ENCODE measurements around the gene THOC6.
"Not testable (repeated sequence)": the region's sequence is repeated elsewhere in the genome, so short reads cannot be mapped to it uniquely, and the experiment has no call there.

DNA sequence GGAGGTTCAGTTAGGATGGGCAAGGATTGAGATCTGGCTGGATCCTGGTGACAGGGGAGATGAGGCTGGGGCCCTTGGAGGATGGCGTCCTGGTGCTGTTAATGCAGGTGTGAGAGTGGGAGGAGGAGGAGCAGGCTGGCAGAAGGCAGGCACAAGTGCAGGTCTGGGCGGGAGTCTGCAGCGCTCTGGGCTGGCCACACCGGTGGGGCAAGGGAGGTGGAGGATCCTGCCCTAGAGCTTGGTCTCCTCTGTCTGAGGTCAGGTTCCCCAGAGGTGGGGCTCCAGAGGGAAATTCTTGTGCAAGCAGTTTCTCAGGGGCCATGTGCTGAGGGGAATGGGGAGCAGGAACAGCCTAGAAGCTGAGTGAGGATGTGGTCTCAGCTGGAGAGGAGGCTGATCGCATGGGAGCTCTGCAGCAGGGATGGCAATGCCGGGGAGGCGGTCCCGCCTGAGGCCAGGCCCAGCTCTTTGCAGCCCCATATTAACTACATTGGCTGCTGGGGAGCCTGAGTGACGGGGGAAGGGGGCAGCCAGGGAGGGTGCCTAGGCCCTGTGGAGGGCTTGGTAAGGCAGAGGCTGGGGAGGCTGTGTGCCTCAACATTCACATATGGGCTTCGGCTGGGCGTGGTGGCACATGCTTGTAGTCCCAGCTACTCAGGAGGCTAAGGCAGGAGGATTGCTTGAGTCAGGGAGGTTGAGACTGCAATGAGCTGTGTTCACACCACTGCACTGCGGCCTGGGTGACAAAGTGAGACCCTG, 28.9 kb downstream of the THOC6 start:
- TF ChIP-seq, protein P1, sequence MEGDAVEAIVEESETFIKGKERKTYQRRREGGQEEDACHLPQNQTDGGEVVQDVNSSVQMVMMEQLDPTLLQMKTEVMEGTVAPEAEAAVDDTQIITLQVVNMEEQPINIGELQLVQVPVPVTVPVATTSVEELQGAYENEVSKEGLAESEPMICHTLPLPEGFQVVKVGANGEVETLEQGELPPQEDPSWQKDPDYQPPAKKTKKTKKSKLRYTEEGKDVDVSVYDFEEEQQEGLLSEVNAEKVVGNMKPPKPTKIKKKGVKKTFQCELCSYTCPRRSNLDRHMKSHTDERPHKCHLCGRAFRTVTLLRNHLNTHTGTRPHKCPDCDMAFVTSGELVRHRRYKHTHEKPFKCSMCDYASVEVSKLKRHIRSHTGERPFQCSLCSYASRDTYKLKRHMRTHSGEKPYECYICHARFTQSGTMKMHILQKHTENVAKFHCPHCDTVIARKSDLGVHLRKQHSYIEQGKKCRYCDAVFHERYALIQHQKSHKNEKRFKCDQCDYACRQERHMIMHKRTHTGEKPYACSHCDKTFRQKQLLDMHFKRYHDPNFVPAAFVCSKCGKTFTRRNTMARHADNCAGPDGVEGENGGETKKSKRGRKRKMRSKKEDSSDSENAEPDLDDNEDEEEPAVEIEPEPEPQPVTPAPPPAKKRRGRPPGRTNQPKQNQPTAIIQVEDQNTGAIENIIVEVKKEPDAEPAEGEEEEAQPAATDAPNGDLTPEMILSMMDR (IDR thresholded peaks at IDR 0.05): not testable (repeated sequence)
- not testable (repeated sequence) for TF ChIP-seq POLR2A, POLR2AphosphoS5 (IDR thresholded peaks at IDR 0.05)
